Thyroid gland (tissue), 4 donors: ENCODE measurements around the gene EML1. TPM values are rescaled to one million over a fixed set of nuclear protein-coding genes. Genes with fewer than 3 reads are reported as not detected.

Experiments
- DNase-seq, 2 donors: peaks; one replicate each; pipeline ENCODE4 v3.0.0-alpha.2; 2019
- H3K27ac ChIP-seq, 3 donors: fragments of 200-600 bp; sonication (generic); 1 replicate in 2 of 3; 2 replicates in 1 of 3; pipeline ENCODE4 v1.5.1; 2016 to 2019; ENCODE audit warnings: mild to moderate bottlenecking in 1 of 3, moderate library complexity in 1 of 3
- H3K27me3 ChIP-seq: fragments of 200-600 bp; sonication (generic); one replicate; pipeline ENCODE4 v1.5.1; 2019
- H3K36me3 ChIP-seq, 2 donors: fragments of 200-600 bp; sonication (generic); one replicate each; pipeline ENCODE4 v1.5.1; 2016 to 2019
- H3K4me1 ChIP-seq, 2 donors: fragments of 200-600 bp; sonication (generic); one replicate each; pipeline ENCODE4 v1.5.1; 2017 to 2019
- H3K4me3 ChIP-seq, 3 donors: fragments of 200-600 bp; sonication (generic); replicated peaks in 1 of 3; 1 replicate in 2 of 3; 2 replicates in 1 of 3; pipeline ENCODE4 v1.5.1; 2016; ENCODE audit warnings: mild to moderate bottlenecking in 1 of 3
- H3K9me3 ChIP-seq: fragments of 200-600 bp; sonication (generic); one replicate; pipeline ENCODE4 v1.5.1; 2017
- CTCF ChIP-seq, 6 experiments: fragments of 200-600 bp in 3 of 6; fragments of 450-650 bp in 3 of 6; sonication (generic) in 3 of 6; IDR thresholded peaks; one replicate each; pipeline ENCODE4 v1.5.1; 2016 to 2019; ENCODE audit warnings: antibody characterized with exemption in 6 of 6, mild to moderate bottlenecking in 2 of 6, inconsistent platforms in 1 of 6, moderate library complexity in 1 of 6
- POLR2A ChIP-seq, 2 donors: fragments of 450-650 bp; IDR thresholded peaks; one replicate each; pipeline ENCODE4 v1.6.1; 2017; ENCODE audit warnings: antibody characterized with exemption in 2 of 2, mild to moderate bottlenecking in 2 of 2, moderate library complexity in 1 of 2
- WGBS, 2 donors: methylation state at CpG; one replicate each; pipeline ENCODE4 v1.1.5; 2017; 5-methylcytosine and 5-hydroxymethylcytosine counted together
- intact Hi-C: fragments of 100-400 bp; cut with DNase I; formaldehyde crosslinking; loops from one replicate; pipeline ENCODE4 v1.15.1; 2023
- small RNA-seq: library from RNA; depleted of rRNA; stranded (forward); fragments of <200 nt; gene quantifications from one replicate; pipeline ENCODE3, GENCODE V24; 2016
- total RNA-seq, 4 donors: library from RNA; depleted of rRNA; stranded (reverse); fragments of >200 nt; gene quantifications; one replicate each; pipeline ENCODE4 v1.2.3, GENCODE V29; 2016

EML1 gene
- total RNA-seq, 4 donors from 2014 or later = 24.2 to 58.7 (median 37.9) TPM

- 89 to 91% methylated on average over 7 of the region's 7 CpGs for WGBS, 2 donors
- Histone ChIP-seq H3K27me3 (no peaks in the 10 kb centered on the region), H3K9me3 (no peaks in the 10 kb centered on the region), H3K36me3 (no peaks in the 10 kb centered on the region), H3K4me3 (no peak overlapping the region), H3K27ac (no peak overlapping the region), H3K4me1 (no peaks in the 10 kb centered on the region)
- intact Hi-C loops = no loop called here
- DNase-seq = no peak
- TF ChIP-seq POLR2A (IDR thresholded peaks at IDR 0.05) (no peak), CTCF (IDR thresholded peaks at IDR 0.05) (no peak)
Measured at GRCh38 chr14:99990268-99991170, 197.3 kb downstream of the EML1 start.

- DNase-seq = no peak
- no peak overlapping the region for H3K27ac ChIP-seq
- TF ChIP-seq POLR2A (IDR thresholded peaks at IDR 0.05) = no peak
- TF ChIP-seq CTCF (IDR thresholded peaks at IDR 0.05) = no peak
- no peak overlapping the region for H3K4me3 ChIP-seq
- no peaks in the 10 kb centered on the region for H3K4me1 ChIP-seq
- no peaks in the 10 kb centered on the region for H3K9me3 ChIP-seq
- 78 to 84% methylated on average over 7 of the region's 7 CpGs for WGBS, 2 donors
- H3K27me3 ChIP-seq = no peaks in the 10 kb centered on the region
- intact Hi-C loops = no loop called here
- no peaks in the 10 kb centered on the region for H3K36me3 ChIP-seq
Measured at GRCh38 chr14:99991331-99991730, 198.1 kb downstream of the EML1 start.

Small RNA genes lying within 50 kb of the gene (small RNA-seq; reads per million reads assigned to genes)
- gene RNU1-47P = not detected

Other genes with a start within 250 kb of the EML1 start
- gene CCDC85C, start 189.2 kb upstream of the EML1 start, total RNA-seq = 10 to 100 TPM in 3 of 4 donors, 1 to 10 TPM in 1; 8.6 to 28.3 (median 17.3) TPM
- gene HHIPL1, start 148.3 kb upstream of the EML1 start, total RNA-seq = 1 to 10 TPM in 3 of 4 donors, under 1 TPM in 1; 0.98 to 2.7 (median 1.1) TPM
- gene CYP46A1, start 109.1 kb upstream of the EML1 start, total RNA-seq = 1 to 10 TPM in 3 of 4 donors, under 1 TPM in 1; 0.54 to 5.2 (median 1.5) TPM